ENCODE measurements around the gene MS4A3. TPM values are rescaled to one million over a fixed set of nuclear protein-coding genes. Genes with fewer than 3 reads are reported as not detected.

The MS4A3 gene
- total RNA-seq, 1 experiment from 2014 or later: not detected

DNA sequence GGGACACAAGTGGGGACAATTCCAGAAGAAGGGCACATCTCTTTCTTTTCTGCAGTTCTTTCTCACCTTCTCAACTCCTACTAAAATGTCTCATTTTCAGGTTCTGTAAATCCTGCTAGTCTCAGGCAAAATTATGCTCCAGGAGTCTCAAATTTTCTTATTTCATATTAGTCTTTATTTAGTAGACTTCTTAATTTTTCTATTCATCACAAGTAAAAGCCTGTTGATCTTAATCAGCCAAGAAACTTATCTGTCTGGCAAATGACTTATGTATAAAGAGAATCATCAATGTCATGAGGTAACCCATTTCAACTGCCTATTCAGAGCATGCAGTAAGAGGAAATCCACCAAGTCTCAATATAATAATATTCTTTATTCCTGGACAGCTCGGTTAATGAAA is 31.9 kb downstream of the MS4A3 start, which contains the start of gene MS4A2:
Gene MS4A2, plus strand, starts transcription at position 301 of the 400 bp plus-strand sequence. CDS start 102 bp downstream, outside the sequence.
- H3K4ac ChIP-seq (ENCODE audit: low read depth, low read length): no peak within 1 kb of the TSS
- no peak within 1 kb of the TSS for H2BK5ac ChIP-seq (ENCODE audit: insufficient read length, low read length)
- no peak within 1 kb of the TSS for H2AK5ac ChIP-seq (ENCODE audit: insufficient read length, low read length)
- Mint-ChIP-seq H3K36me3 (ENCODE audit: insufficient read depth in 1 of 3, low read depth in 3 of 3) (no peaks in the 10 kb centered on the region; a peak in 1 of 7 replicates), H3K9me3 (no peaks in the 10 kb centered on the region), H3K4me3 (no peak within 1 kb of the TSS), H3K27me3 (ENCODE audit: low read depth) (no peaks in the 10 kb centered on the region; the same call in 1 of the 2 replicates), H3K4me1 (no peaks in the 10 kb centered on the region), H3K27ac (no peak within 1 kb of the TSS)
- no peak within 1 kb of the TSS for H2BK120ac ChIP-seq (ENCODE audit: low read depth, low read length, poor library complexity, severe bottlenecking)
- H3K4me2 ChIP-seq (ENCODE audit: insufficient read depth, insufficient read length, low read length): no peak within 1 kb of the TSS
- no peaks in the 10 kb centered on the region for H4K20me1 ChIP-seq (ENCODE audit: control insufficient read depth, insufficient read depth, insufficient read length)
- no peaks in the 10 kb centered on the region for H3K23me2 ChIP-seq (ENCODE audit: insufficient read length, low read depth, low read length, poor library complexity, severe bottlenecking)
- H4K91ac ChIP-seq (ENCODE audit: insufficient read length, low read depth, low read length): no peak within 1 kb of the TSS
- no peak within 1 kb of the TSS for H3T11ph ChIP-seq (ENCODE audit: low read length)
- no peak within 1 kb of the TSS for H3K9ac ChIP-seq (ENCODE audit: extremely low read depth, insufficient read length, low read length)
- H3K27me3 ChIP-seq (ENCODE audit: insufficient read depth, low read length): no peaks in the 10 kb centered on the region
- no peaks in the 10 kb centered on the region for H3K9me3 ChIP-seq (ENCODE audit: control insufficient read depth, low read depth, low read length)
- H2BK15ac ChIP-seq (ENCODE audit: low read depth, low read length): no peak within 1 kb of the TSS
- no peaks in the 10 kb centered on the region for H3K4me1 ChIP-seq (ENCODE audit: insufficient read depth, low read length)
- no peak within 1 kb of the TSS for H2AFZ ChIP-seq (ENCODE audit: low read length)
- no peak within 1 kb of the TSS for H3K23ac ChIP-seq (ENCODE audit: insufficient read length, low read depth, low read length)
- no peak for DNase-seq
- H3K79me1 ChIP-seq (ENCODE audit: insufficient read depth, low read depth, low read length, poor library complexity, severe bottlenecking): no peaks in the 10 kb centered on the region
- H3K56ac ChIP-seq (ENCODE audit: insufficient read length, low read depth, low read length): no peak within 1 kb of the TSS
- TF ChIP-seq, protein P1, sequence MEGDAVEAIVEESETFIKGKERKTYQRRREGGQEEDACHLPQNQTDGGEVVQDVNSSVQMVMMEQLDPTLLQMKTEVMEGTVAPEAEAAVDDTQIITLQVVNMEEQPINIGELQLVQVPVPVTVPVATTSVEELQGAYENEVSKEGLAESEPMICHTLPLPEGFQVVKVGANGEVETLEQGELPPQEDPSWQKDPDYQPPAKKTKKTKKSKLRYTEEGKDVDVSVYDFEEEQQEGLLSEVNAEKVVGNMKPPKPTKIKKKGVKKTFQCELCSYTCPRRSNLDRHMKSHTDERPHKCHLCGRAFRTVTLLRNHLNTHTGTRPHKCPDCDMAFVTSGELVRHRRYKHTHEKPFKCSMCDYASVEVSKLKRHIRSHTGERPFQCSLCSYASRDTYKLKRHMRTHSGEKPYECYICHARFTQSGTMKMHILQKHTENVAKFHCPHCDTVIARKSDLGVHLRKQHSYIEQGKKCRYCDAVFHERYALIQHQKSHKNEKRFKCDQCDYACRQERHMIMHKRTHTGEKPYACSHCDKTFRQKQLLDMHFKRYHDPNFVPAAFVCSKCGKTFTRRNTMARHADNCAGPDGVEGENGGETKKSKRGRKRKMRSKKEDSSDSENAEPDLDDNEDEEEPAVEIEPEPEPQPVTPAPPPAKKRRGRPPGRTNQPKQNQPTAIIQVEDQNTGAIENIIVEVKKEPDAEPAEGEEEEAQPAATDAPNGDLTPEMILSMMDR (conservative IDR thresholded peaks at IDR 0.05): no peak
- no peak within 1 kb of the TSS for H3K14ac ChIP-seq (ENCODE audit: insufficient read depth, low read length)
- WGBS (ENCODE audit: extremely low coverage, insufficient read length, low lambda C conversion rate): no CpG with 5 or more reads among the region's 1 CpG
- H4K5ac ChIP-seq (ENCODE audit: insufficient read length, low read depth, low read length): no peak within 1 kb of the TSS
- no peak within 1 kb of the TSS for H4K8ac ChIP-seq (replicated peaks; ENCODE audit: insufficient read length, low read depth, low read length)
- no peak within 1 kb of the TSS for H3K27ac ChIP-seq (ENCODE audit: insufficient read length, low read depth, low read length)
- no peak within 1 kb of the TSS for H2BK12ac ChIP-seq (ENCODE audit: insufficient read length, low read depth, low read length)
- no peaks in the 10 kb centered on the region for H3K79me2 ChIP-seq (ENCODE audit: insufficient read depth, low read length)
- no peak within 1 kb of the TSS for H2BK20ac ChIP-seq (ENCODE audit: low read depth, low read length, poor library complexity, severe bottlenecking)
- H3K18ac ChIP-seq (ENCODE audit: insufficient read length, low read depth, low read length): no peak within 1 kb of the TSS

Data from H9 (cell line).